ENCODE results near the gene NBEAL1. TPM values are rescaled to one million over a fixed set of nuclear protein-coding genes. Genes with fewer than 3 reads are reported as not detected.

NBEAL1 gene
- total RNA-seq, 4 donors from 2014 or later, result 9.8 to 21.9 (median 11.3) TPM

- in situ Hi-C loops (cut with MboI; ENCODE audit: low sequenced_read_pairs in 4 of 4), result loop anchor here in 2 of 4 donors (25.0 kb wide), 1 partner anchor 573 kb away; no protein-coding TSS in a partner anchor
- TF ChIP-seq CTCF (IDR thresholded peaks at IDR 0.05 in 4 of 5, conservative IDR thresholded peaks at IDR 0.05 in 1 of 5) (peak in 4 of 5 experiments; percentile 41 to 55 (median 52)), POLR2A (IDR thresholded peaks at IDR 0.05) (peak; percentile 84 to 88)
- Histone ChIP-seq H3K36me3 (peaks cover 0 to 3% of the 10 kb centered on the region in 2 donors), H3K4me3 (peak within 1 kb of the TSS; percentile 79 to 97 (median 81)), H3K9me3 (no peaks in the 10 kb centered on the region), H3K27me3 (no peaks in the 10 kb centered on the region), H3K4me1 (peaks cover 12 to 16% of the 10 kb centered on the region in 2 donors), H3K27ac (peak within 1 kb of the TSS; percentile 92 to 99 (median 96))
- ATAC-seq, result peak; percentile 96
- intact Hi-C loops (cut with DNase I; ENCODE audit: low total_unique reads), result loop anchor here (1.0 to 10.0 kb wide), 5 partner anchors 89 to 604 kb away; partner anchors contain the start of genes ABI2, CARF, FAM117B and WDR12
- peak; percentile 90 to 94 for DNase-seq
Measured at GRCh38 chr2:203238704-203239526, 224.2 kb downstream of the NBEAL1 start, which contains the start of gene CYP20A1. Gene CYP20A1, plus strand, starts transcription at chr2:203239018. Its CDS starts 45 bp downstream, at chr2:203239063.

DNA sequence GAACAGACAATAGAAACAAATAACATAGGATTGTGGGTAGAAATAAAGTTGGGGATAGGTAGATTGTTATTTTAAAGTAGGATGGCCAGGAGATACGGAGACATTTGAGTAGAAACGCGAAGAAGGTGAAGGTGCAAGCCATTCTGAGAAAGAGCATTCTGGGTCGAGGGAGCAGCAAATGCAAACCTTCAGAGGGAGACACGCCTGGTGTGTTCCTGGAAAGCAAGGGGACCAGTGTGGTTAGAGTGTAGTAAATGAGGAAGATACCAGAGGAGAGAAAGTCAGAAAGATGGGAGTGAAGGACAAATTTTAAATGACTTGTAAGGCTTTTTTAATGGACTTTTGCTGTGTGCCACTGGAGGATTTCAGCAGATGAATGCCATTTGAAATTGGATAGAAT, 225.8 kb downstream of the NBEAL1 start:
- TF ChIP-seq POLR2A (IDR thresholded peaks at IDR 0.05) (no peak), CTCF (IDR thresholded peaks at IDR 0.05 in 4 of 5, conservative IDR thresholded peaks at IDR 0.05 in 1 of 5) (no peak)
- no peaks in the 10 kb centered on the region for H3K9me3 ChIP-seq
- intact Hi-C loops (cut with DNase I; ENCODE audit: low total_unique reads) (no loop called here), in situ Hi-C loops (cut with MboI; ENCODE audit: low sequenced_read_pairs in 4 of 4) (loop anchor here in 3 of 4 donors (10.0 to 25.0 kb wide), 2 partner anchors 326 to 572 kb away; partner anchors contain the start of genes CARF (in 1 of the 3) and WDR12 (in 1 of the 3))
- H3K27ac ChIP-seq, result peak overlapping the region in 3 of 4 donors; percentile 92 to 97 (median 95)
- peaks cover 0 to 10% of the 10 kb centered on the region in 2 donors for H3K36me3 ChIP-seq
- H3K4me3 ChIP-seq, result peak overlapping the region in 1 of 4 donors; percentile 80
- peaks cover 12 to 16% of the 10 kb centered on the region in 2 donors for H3K4me1 ChIP-seq
- no peak for ATAC-seq
- no peak for DNase-seq
- H3K27me3 ChIP-seq, result no peaks in the 10 kb centered on the region

- Histone ChIP-seq H3K27ac (no peak overlapping the region), H3K4me1 (peaks cover 12 to 16% of the 10 kb centered on the region in 2 donors), H3K9me3 (no peaks in the 10 kb centered on the region), H3K36me3 (peaks cover 0 to 29% of the 10 kb centered on the region in 2 donors), H3K27me3 (no peaks in the 10 kb centered on the region), H3K4me3 (no peak overlapping the region)
- in situ Hi-C loops (cut with MboI; ENCODE audit: low sequenced_read_pairs in 4 of 4) (loop anchor here in 3 of 4 donors (10.0 to 25.0 kb wide), 2 partner anchors 328 to 570 kb away; partner anchors contain the start of genes CARF (in 1 of the 3) and WDR12 (in 1 of the 3)), intact Hi-C loops (cut with DNase I; ENCODE audit: low total_unique reads) (no loop called here)
- no peak for TF ChIP-seq POLR2A (IDR thresholded peaks at IDR 0.05)
- no peak for TF ChIP-seq CTCF (IDR thresholded peaks at IDR 0.05 in 4 of 5, conservative IDR thresholded peaks at IDR 0.05 in 1 of 5)
- DNase-seq (no peak), ATAC-seq (no peak)
Measured at GRCh38 chr2:203242518-203242917, 227.8 kb downstream of the NBEAL1 start.

GRCh38 chr2:203246646-203247045, 232.0 kb downstream of the NBEAL1 start:
- Histone ChIP-seq H3K27me3 (no peaks in the 10 kb centered on the region), H3K27ac (no peak overlapping the region), H3K4me3 (no peak overlapping the region), H3K36me3 (peaks cover 0 to 49% of the 10 kb centered on the region in 2 donors), H3K4me1 (no peaks in the 10 kb centered on the region), H3K9me3 (no peaks in the 10 kb centered on the region)
- DNase-seq (no peak), ATAC-seq (no peak)
- intact Hi-C loops (cut with DNase I; ENCODE audit: low total_unique reads), result no loop called here
- in situ Hi-C loops (cut with MboI; ENCODE audit: low sequenced_read_pairs in 4 of 4), result loop anchor here in 3 of 4 donors (10.0 to 25.0 kb wide), 2 partner anchors 332 to 566 kb away; partner anchors contain the start of genes CARF (in 1 of the 3) and WDR12 (in 1 of the 3)
- TF ChIP-seq CTCF (IDR thresholded peaks at IDR 0.05 in 4 of 5, conservative IDR thresholded peaks at IDR 0.05 in 1 of 5) (no peak), POLR2A (IDR thresholded peaks at IDR 0.05) (no peak)
